ENCODE data around the gene ASCC2. TPM values are rescaled to one million over a fixed set of nuclear protein-coding genes. Genes with fewer than 3 reads are reported as not detected.

ASCC2 gene
- total and polyA plus RNA-seq, 2 experiments from 2014 or later = 23.0 to 49.7 TPM

- peaks cover 4% of the 10 kb centered on the region for H3K4me1 ChIP-seq (ENCODE audit: low read depth)
- H3K27me3 ChIP-seq = no peaks in the 10 kb centered on the region
- no peak overlapping the region for H3K4me3 ChIP-seq
- no peaks in the 10 kb centered on the region for H3K9me3 ChIP-seq (ENCODE audit: low read depth)
- no peak overlapping the region for H3K27ac ChIP-seq
- DNase-seq (ENCODE audit: low read depth in 1 of 2, low spot score in 1 of 2) = no peak
- no peak for TF ChIP-seq CTCF (IDR thresholded peaks at IDR 0.05; ENCODE audit: low read depth, low read length)
- peaks cover 12% of the 10 kb centered on the region for H3K36me3 ChIP-seq
Observed at GRCh38 chr22:29817724-29818123, 20.4 kb downstream of the ASCC2 start.

- peaks cover 16% of the 10 kb centered on the region for H3K36me3 ChIP-seq
Observed at GRCh38 chr22:29816980-29817379, 21.1 kb downstream of the ASCC2 start.

GRCh38 chr22:29816539-29816938 lies 21.5 kb downstream of the ASCC2 start:
- H3K36me3 ChIP-seq = peaks cover 20% of the 10 kb centered on the region
- no peak for TF ChIP-seq CTCF (IDR thresholded peaks at IDR 0.05; ENCODE audit: low read depth, low read length)

More at GRCh38 chr22:29816980-29817379, 21.1 kb downstream of the ASCC2 start:
- H3K27me3 ChIP-seq = no peaks in the 10 kb centered on the region
- no peak for DNase-seq (ENCODE audit: low read depth in 1 of 2, low spot score in 1 of 2)
- no peak overlapping the region for H3K4me3 ChIP-seq
- no peaks in the 10 kb centered on the region for H3K9me3 ChIP-seq (ENCODE audit: low read depth)
- no peak overlapping the region for H3K27ac ChIP-seq
- H3K4me1 ChIP-seq (ENCODE audit: low read depth) = peaks cover 4% of the 10 kb centered on the region
- no peak for TF ChIP-seq CTCF (IDR thresholded peaks at IDR 0.05; ENCODE audit: low read depth, low read length)

GRCh38 chr22:29816128-29816527 lies 21.9 kb downstream of the ASCC2 start:
- Histone ChIP-seq H3K9me3 (ENCODE audit: low read depth) (no peaks in the 10 kb centered on the region), H3K4me3 (no peak overlapping the region), H3K27me3 (no peaks in the 10 kb centered on the region), H3K36me3 (peaks cover 21% of the 10 kb centered on the region), H3K27ac (no peak overlapping the region), H3K4me1 (ENCODE audit: low read depth) (peaks cover 3% of the 10 kb centered on the region)
- peak in 1 of 2 donors; percentile 33 for DNase-seq (ENCODE audit: low read depth in 1 of 2, low spot score in 1 of 2)
- no peak for TF ChIP-seq CTCF (IDR thresholded peaks at IDR 0.05; ENCODE audit: low read depth, low read length)

More at GRCh38 chr22:29816539-29816938, 21.5 kb downstream of the ASCC2 start:
- no peak overlapping the region for H3K27ac ChIP-seq
- DNase-seq (ENCODE audit: low read depth in 1 of 2, low spot score in 1 of 2) = no peak
- H3K27me3 ChIP-seq = no peaks in the 10 kb centered on the region
- H3K4me3 ChIP-seq = no peak overlapping the region
- peaks cover 4% of the 10 kb centered on the region for H3K4me1 ChIP-seq (ENCODE audit: low read depth)
- H3K9me3 ChIP-seq (ENCODE audit: low read depth) = no peaks in the 10 kb centered on the region

- H3K4me1 ChIP-seq (ENCODE audit: low read depth) = no peaks in the 10 kb centered on the region
- no peak overlapping the region for H3K27ac ChIP-seq
- no peak for DNase-seq (ENCODE audit: low read depth in 1 of 2, low spot score in 1 of 2)
- H3K9me3 ChIP-seq (ENCODE audit: low read depth) = no peaks in the 10 kb centered on the region
- peaks cover 21% of the 10 kb centered on the region for H3K36me3 ChIP-seq
- H3K27me3 ChIP-seq = no peaks in the 10 kb centered on the region
- no peak overlapping the region for H3K4me3 ChIP-seq
- TF ChIP-seq CTCF (IDR thresholded peaks at IDR 0.05; ENCODE audit: low read depth, low read length) = no peak
Observed at GRCh38 chr22:29815580-29815979, 22.5 kb downstream of the ASCC2 start.

- H3K27me3 ChIP-seq = no peaks in the 10 kb centered on the region
- no peak overlapping the region for H3K27ac ChIP-seq
- H3K4me3 ChIP-seq = no peak overlapping the region
- DNase-seq (ENCODE audit: low read depth in 1 of 2, low spot score in 1 of 2) = no peak
- TF ChIP-seq CTCF (IDR thresholded peaks at IDR 0.05; ENCODE audit: low read depth, low read length) = no peak
- peaks cover 21% of the 10 kb centered on the region for H3K36me3 ChIP-seq
- H3K9me3 ChIP-seq (ENCODE audit: low read depth) = no peaks in the 10 kb centered on the region
- H3K4me1 ChIP-seq (ENCODE audit: low read depth) = no peaks in the 10 kb centered on the region
Observed at GRCh38 chr22:29814003-29814402, 24.1 kb downstream of the ASCC2 start.

Data from cardiac muscle cell (in vitro differentiated cells and primary cell).